HT-29 (cell line): ENCODE results near the gene CHCHD1. TPM values are rescaled to one million over a fixed set of nuclear protein-coding genes. Genes with fewer than 3 reads are reported as not detected.
"Not testable (repeated sequence)": the region's sequence is repeated elsewhere in the genome, so short reads cannot be mapped to it uniquely, and the experiment has no call there.

ENCODE experiments used
- DNase-seq: peaks from one replicate; pipeline ENCODE4 v3.0.0-alpha.2; 2015; ENCODE audit warnings: low spot score
- total RNA-seq: library from RNA; depleted of rRNA; stranded (reverse); fragments of >200 nt; shearing (Covaris generic); gene quantifications from 2 replicates; pipeline ENCODE4 v1.2.3, GENCODE V29; 2014

CHCHD1 gene
- total RNA-seq, 1 experiment from 2014 or later = 57.6 TPM

- DNase-seq = peak; percentile 29
Observed at GRCh38 chr10:73810735-73811465, 29.1 kb downstream of the CHCHD1 start.

- no peak for DNase-seq
Observed at GRCh38 chr10:73812657-73813056, 30.8 kb downstream of the CHCHD1 start.

- DNase-seq = no peak
Observed at GRCh38 chr10:73813333-73813732, 31.5 kb downstream of the CHCHD1 start.

GRCh38 chr10:73814276-73814895 is 32.5 kb downstream of the CHCHD1 start:
- no peak for DNase-seq

- DNase-seq = no peak
Observed at GRCh38 chr10:73814896-73815718, 33.3 kb downstream of the CHCHD1 start.

GRCh38 chr10:73815719-73816030 is 33.8 kb downstream of the CHCHD1 start:
- DNase-seq = no peak

GRCh38 chr10:73816917-73817729 is 35.3 kb downstream of the CHCHD1 start:
- DNase-seq = no peak

GRCh38 chr10:73817826-73818225 is 36.0 kb downstream of the CHCHD1 start:
- no peak for DNase-seq

GRCh38 chr10:73818402-73818801 is 36.6 kb downstream of the CHCHD1 start:
- DNase-seq = no peak

- no peak for DNase-seq
Observed at GRCh38 chr10:73819081-73819480, 37.2 kb downstream of the CHCHD1 start.

GRCh38 chr10:73819513-73820093 is 37.8 kb downstream of the CHCHD1 start:
- DNase-seq = peak; percentile 80

- no peak for DNase-seq
Observed at GRCh38 chr10:73823391-73823790, 41.5 kb downstream of the CHCHD1 start.

GRCh38 chr10:73824146-73824725 is 42.4 kb downstream of the CHCHD1 start:
- no peak for DNase-seq

GRCh38 chr10:73827346-73828089 is 45.7 kb downstream of the CHCHD1 start:
- DNase-seq = no peak

- DNase-seq = no peak
Observed at GRCh38 chr10:73828161-73828560, 46.3 kb downstream of the CHCHD1 start.

GRCh38 chr10:73829090-73829489 is 47.2 kb downstream of the CHCHD1 start:
- DNase-seq = not testable (repeated sequence)
